Sigmoid colon (tissue), 4 donors: ENCODE data around the gene MTX1.

Source experiments
- CTCF ChIP-seq, 4 experiments: fragments of 450-650 bp in 3 of 4; fragments of 200-600 bp in 1 of 4; IDR thresholded peaks; one replicate each; pipeline ENCODE4 v1.5.1; 2016 to 2019; ENCODE audit warnings: antibody characterized with exemption in 4 of 4, mild to moderate bottlenecking in 3 of 4, moderate library complexity in 2 of 4
- EP300 ChIP-seq, 4 donors: sonication (generic); formaldehyde crosslinking; IDR thresholded peaks; one replicate each; pipeline ENCODE4 v1.6.1; 2017; ENCODE audit warnings: antibody characterized with exemption in 4 of 4
- POLR2A ChIP-seq, 2 donors: fragments of 450-650 bp; IDR thresholded peaks; one replicate each; pipeline ENCODE4 v1.6.1; 2016; ENCODE audit warnings: antibody characterized with exemption in 2 of 2, mild to moderate bottlenecking in 2 of 2, moderate library complexity in 2 of 2

GRCh38 chr1:155198547-155198906, 10.0 kb upstream of the MTX1 start:
- TF ChIP-seq POLR2A (IDR thresholded peaks at IDR 0.05), result no peak
- no peak for TF ChIP-seq CTCF (IDR thresholded peaks at IDR 0.05)
- no peak for TF ChIP-seq EP300 (IDR thresholded peaks at IDR 0.05)
